Ovary (tissue), 9 donors: Measurements from ENCODE around the gene CMIP. TPM values are rescaled to one million over a fixed set of nuclear protein-coding genes. Genes with fewer than 3 reads are reported as not detected.

Experiments used
- DNase-seq, 5 donors: peaks; one replicate each; pipeline ENCODE4 v3.0.0-alpha.2; 2019 to 2020
- H3K27ac ChIP-seq, 2 donors: fragments of 200-600 bp; one replicate each; pipeline versions ENCODE4 v1.5.1 to v1.8.0; 2019 to 2022
- H3K27me3 ChIP-seq: fragments of 200-600 bp; one replicate; pipeline ENCODE4 v1.8.0; 2022
- H3K36me3 ChIP-seq: fragments of 200-600 bp; sonication (generic); one replicate; pipeline ENCODE4 v1.5.1; 2019
- H3K4me1 ChIP-seq: one replicate; pipeline ENCODE4 v1.8.1; 2013; ENCODE audit warnings: mild to moderate bottlenecking, moderate library complexity; ENCODE audit not compliant: insufficient read depth
- H3K4me3 ChIP-seq: fragments of 200-600 bp; sonication (generic); one replicate; pipeline ENCODE4 v1.5.1; 2017
- H3K9me3 ChIP-seq, 2 donors: fragments of 200-600 bp in 1 of 2; sonication (generic) in 1 of 2; one replicate each; pipeline versions ENCODE4 v1.5.1 to v1.8.1; 2013 to 2019; ENCODE audit warnings: mild to moderate bottlenecking in 1 of 2, moderate library complexity in 1 of 2
- CTCF ChIP-seq, 3 donors: fragments of 450-650 bp in 2 of 3; fragments of 200-600 bp in 1 of 3; IDR thresholded peaks; one replicate each; pipeline versions ENCODE4 v1.5.1 to v1.8.0; 2016 to 2022; ENCODE audit warnings: antibody characterized with exemption in 3 of 3, mild to moderate bottlenecking in 1 of 3
- EP300 ChIP-seq: sonication (generic); formaldehyde crosslinking; IDR thresholded peaks from one replicate; pipeline ENCODE4 v1.6.1; 2017; ENCODE audit warnings: antibody characterized with exemption
- POLR2A ChIP-seq: fragments of 450-650 bp; IDR thresholded peaks from one replicate; pipeline ENCODE4 v1.6.1; 2017; ENCODE audit warnings: antibody characterized with exemption, mild to moderate bottlenecking, moderate library complexity
- WGBS, 3 donors: extraction: QIAGEN DNeasy Blood & Tissue Kit in 1 of 3; methylation state at CpG; one replicate each; pipeline versions ENCODE4 v1.1.5 to v1.1.7; 2013 to 2017; 5-methylcytosine and 5-hydroxymethylcytosine counted together
- intact Hi-C, 4 donors: fragments of 100-400 bp; cut with DNase I; formaldehyde crosslinking; loops; one replicate each; pipeline versions ENCODE4 v1.11.0 to v1.15.1; 2022 to 2023
- polyA plus RNA-seq, 2 donors: library from polyadenylated mRNA; stranded (reverse); fragments of 200-250 nt in 1 of 2; fragments of 350-450 nt in 1 of 2; fragmentation: Illumina TruSeq in 1 of 2; extraction: RNeasy Lipid Tissue Mini Kit (QIAGEN cat#74804) in 1 of 2; gene quantifications; one replicate each; pipeline ENCODE4 v1.2.3, GENCODE V29; 2013 to 2014
- total RNA-seq, 7 donors: library from RNA; depleted of rRNA in 2 of 7; stranded (reverse); fragments of >200 nt in 2 of 7; fragmentation: NEBNext Ultra II Directional in 3 of 7; extraction: Animal tissue kit (Norgen Biotek cat#: 25700) in 3 of 7; gene quantifications; one replicate each; pipeline versions ENCODE4 v1.1.0 to v1.2.4, GENCODE V29; 2016 to 2023
- donor health status: DM: no; HTN: no; CAD: no; lungs with moderate emphysema.
- donor health status: DM: no; HTN: no; CAD: no.
- donor health status: Bipolar disorder and iron deficiency.
- donor health status: DM: yes; HTN: yes; CAD: no.
- donor health status: DM: no; HTN: no; CAD: no.
- donor health status: DM: yes; HTN: yes; CAD: no.

The CMIP gene
- total and polyA plus RNA-seq, 9 donors: 19.4 to 68.2 (median 38.7) TPM

- Histone ChIP-seq H3K4me1 (peaks cover 15% of the 10 kb centered on the region), H3K27me3 (no peaks in the 10 kb centered on the region), H3K36me3 (no peaks in the 10 kb centered on the region), H3K4me3 (no peak overlapping the region), H3K27ac (no peak overlapping the region), H3K9me3 (no peaks in the 10 kb centered on the region)
- intact Hi-C loops: no loop called here
- TF ChIP-seq EP300 (no peak), POLR2A (no peak), CTCF (IDR thresholded peaks at IDR 0.05) (no peak)
- no peak for DNase-seq
- WGBS, 3 donors: 63 to 69% (median 65%) methylated on average over 7 to 8 of the region's 8 CpGs
Observed at GRCh38 chr16:81617021-81617346, 172.4 kb downstream of the CMIP start.

GRCh38 chr16:81618187-81618586, 173.6 kb downstream of the CMIP start:
- Histone ChIP-seq H3K4me3 (no peak overlapping the region), H3K4me1 (peaks cover 6% of the 10 kb centered on the region), H3K36me3 (no peaks in the 10 kb centered on the region), H3K9me3 (no peaks in the 10 kb centered on the region), H3K27me3 (no peaks in the 10 kb centered on the region), H3K27ac (no peak overlapping the region)
- intact Hi-C loops: no loop called here
- TF ChIP-seq CTCF (IDR thresholded peaks at IDR 0.05) (no peak), EP300 (no peak), POLR2A (no peak)
- no peak for DNase-seq
- 64 to 80% (median 66%) methylated on average over 6 of the region's 6 CpGs for WGBS, 3 donors

GRCh38 chr16:81618661-81619060, 174.1 kb downstream of the CMIP start:
- Histone ChIP-seq H3K4me3 (no peak overlapping the region), H3K27me3 (no peaks in the 10 kb centered on the region), H3K36me3 (no peaks in the 10 kb centered on the region), H3K9me3 (no peaks in the 10 kb centered on the region), H3K27ac (no peak overlapping the region), H3K4me1 (peaks cover 6% of the 10 kb centered on the region)
- intact Hi-C loops: no loop called here
- 64 to 70% (median 64%) methylated on average over 11 of the region's 11 CpGs for WGBS, 3 donors
- DNase-seq: peak in 2 of 5 donors; percentile 55 to 67
- TF ChIP-seq POLR2A (no peak), CTCF (IDR thresholded peaks at IDR 0.05) (no peak), EP300 (no peak)

- Histone ChIP-seq H3K36me3 (no peaks in the 10 kb centered on the region), H3K4me3 (no peak overlapping the region), H3K4me1 (peaks cover 8% of the 10 kb centered on the region), H3K9me3 (no peaks in the 10 kb centered on the region), H3K27ac (no peak overlapping the region), H3K27me3 (no peaks in the 10 kb centered on the region)
- intact Hi-C loops: loop anchor here in 2 of 4 donors (5.0 to 10.0 kb wide), 2 partner anchors 102 to 105 kb away; no protein-coding TSS in a partner anchor
- 85 to 91% (median 89%) methylated on average over 4 of the region's 4 CpGs for WGBS, 3 donors
- TF ChIP-seq POLR2A (no peak), CTCF (IDR thresholded peaks at IDR 0.05) (no peak), EP300 (no peak)
- DNase-seq: no peak
Observed at GRCh38 chr16:81620029-81620428, 175.4 kb downstream of the CMIP start.
